H1 (cell line): ENCODE measurements around the gene APOL5. TPM values are rescaled to one million over a fixed set of nuclear protein-coding genes. Genes with fewer than 3 reads are reported as not detected.

Experiments
- CBX5 ChIP-seq: fragments of 300-800, 300-1000 bp; sonication (generic); IDR thresholded peaks from 2 replicates; pipeline ENCODE4 v1.7.1; 2016; ENCODE audit warnings: antibody characterized with exemption, low read length, low read depth
- HDAC2 ChIP-seq, 2 experiments: fragments of 300-600 bp in 1 of 2; sonication (generic) in 1 of 2; IDR thresholded peaks; 2 replicates each; pipeline ENCODE4 v1.6.1; 2011 to 2012; ENCODE audit warnings: low read depth in 2 of 2, low read length in 2 of 2, mild to moderate bottlenecking in 2 of 2, moderate library complexity in 2 of 2, borderline replicate concordance in 1 of 2, inconsistent platforms in 1 of 2
- JUND ChIP-seq: IDR thresholded peaks from 2 replicates; pipeline ENCODE4 v1.6.1; 2011; ENCODE audit warnings: mild to moderate bottlenecking, improper control_type of control experiment, low read length
- SRF ChIP-seq: IDR thresholded peaks from 2 replicates; pipeline ENCODE4 v1.6.1; 2011; ENCODE audit warnings: mild to moderate bottlenecking, low read depth, low read length, moderate library complexity
- YY1 ChIP-seq: IDR thresholded peaks from 2 replicates; pipeline ENCODE4 v1.6.1; 2011; ENCODE audit warnings: low read depth, mild to moderate bottlenecking, low read length
- polyA plus RNA-seq, 7 experiments: library from polyadenylated mRNA; depleted of rRNA in 3 of 7; stranded (reverse) in 5 of 7; unstranded in 2 of 7; fragments of >200 nt in 5 of 7; fragments of 200-250 nt in 2 of 7; gene quantifications; 1 replicate in 5 of 7; 2 replicates in 1 of 7; 4 replicates in 1 of 7; pipeline versions ENCODE4 v1.2.1 to v1.2.3, GENCODE V29; 2011 to 2013; ENCODE audit warnings: missing spikeins in 2 of 7, mixed read lengths in 2 of 7
- total RNA-seq: library from RNA; stranded (reverse); fragmentation: NEBNext Ultra II Directional; extraction: Animal tissue kit (Norgen Biotek cat#: 25700); gene quantifications from 2 replicates; pipeline ENCODE4 v1.2.1, GENCODE V29; 2021

APOL5 gene
- total and polyA plus RNA-seq, 2 of the 8 experiments (the other 6 are each of a cell fraction or from before 2014, with no cell fraction given), result not detected

DNA sequence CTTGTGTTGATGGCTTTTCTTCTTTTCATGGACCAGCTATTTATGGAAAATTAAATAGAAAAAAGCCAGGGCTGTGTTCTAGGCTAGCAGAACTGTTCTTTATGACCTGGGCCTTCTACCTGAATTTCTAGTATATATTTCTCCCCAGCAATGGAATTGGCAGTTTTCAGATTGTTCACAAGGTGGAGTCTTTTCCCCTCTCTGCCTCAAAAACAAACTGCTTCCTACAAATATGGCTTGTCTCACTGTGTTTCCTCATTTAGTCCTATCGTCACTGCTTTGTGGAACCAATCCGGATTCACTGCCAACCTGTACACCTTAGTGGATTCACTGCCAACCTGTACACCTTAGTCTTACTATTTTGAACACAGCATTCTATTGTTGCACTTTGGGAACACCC is 5.0 kb upstream of the APOL5 start (continued):
- TF ChIP-seq CBX5 (no peak), YY1 (peak; percentile 87), JUND (no peak), HDAC2 (IDR thresholded peaks at IDR 0.05; ENCODE audit: borderline replicate concordance in 1 of 2, low read depth in 2 of 2, low read length in 2 of 2) (no peak), SRF (no peak)
